H54 (cell line): ENCODE measurements around the gene ACER3.
"Not testable (repeated sequence)": the region's sequence is repeated elsewhere in the genome, so short reads cannot be mapped to it uniquely, and the experiment has no call there.

Experiments used
- DNase-seq: peaks from one replicate; pipeline ENCODE4 v3.0.0; 2011; ENCODE audit warnings: low spot score, mixed read lengths; ENCODE audit not compliant: insufficient read length
- FAIRE-seq: peaks from 3 replicates; lab custom pipeline; 2011; peaks lifted over from hg19 to GRCh38; lab: Jason Lieb, UNC
- POLR2A ChIP-seq: IDR thresholded peaks from 2 replicates; pipeline ENCODE4 v1.6.1; 2011; ENCODE audit warnings: low read depth, mild to moderate bottlenecking, low read length

ACER3 gene

DNA sequence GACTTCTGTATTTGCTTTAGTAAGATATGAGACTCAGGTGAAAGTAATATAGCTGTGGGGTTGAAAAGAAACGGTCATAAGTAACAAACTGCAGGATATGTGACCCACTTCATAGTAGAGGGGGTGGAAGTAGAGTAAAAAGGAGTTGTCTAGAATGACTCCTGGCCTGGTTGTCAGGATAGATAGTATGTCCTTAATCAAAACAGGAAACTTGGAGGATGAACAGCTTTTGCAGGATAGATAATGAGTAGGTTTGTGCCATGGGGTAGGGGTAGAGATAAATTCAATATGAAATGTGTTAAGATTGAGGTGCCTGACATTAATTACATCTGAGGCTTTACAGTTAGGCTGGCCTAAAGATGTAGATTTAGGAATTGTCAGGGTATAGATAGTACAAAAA, 126.5 kb downstream of the ACER3 start:
- TF ChIP-seq POLR2A = no peak
- no peak for FAIRE-seq
- no peak for DNase-seq

DNA sequence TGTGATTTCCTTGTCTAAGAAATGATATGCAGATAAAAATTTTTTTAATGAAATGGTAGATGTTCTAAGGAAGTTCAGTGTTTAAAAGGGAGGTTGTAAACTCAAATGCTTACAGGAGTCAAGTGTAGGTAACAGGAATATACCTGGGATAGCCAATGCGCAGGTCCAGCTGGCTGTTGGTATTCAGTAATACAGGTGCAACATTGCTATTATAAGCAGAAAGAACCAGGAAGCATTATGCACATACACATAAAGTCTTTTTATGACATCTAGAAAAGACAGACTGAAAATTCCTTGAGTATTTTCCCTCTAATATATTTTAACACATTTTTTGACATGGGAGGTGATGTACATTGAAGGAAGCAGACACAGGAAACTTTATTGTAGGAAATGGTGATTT, 129.9 kb downstream of the ACER3 start:
- TF ChIP-seq POLR2A = no peak
- no peak for FAIRE-seq
- no peak for DNase-seq

DNA sequence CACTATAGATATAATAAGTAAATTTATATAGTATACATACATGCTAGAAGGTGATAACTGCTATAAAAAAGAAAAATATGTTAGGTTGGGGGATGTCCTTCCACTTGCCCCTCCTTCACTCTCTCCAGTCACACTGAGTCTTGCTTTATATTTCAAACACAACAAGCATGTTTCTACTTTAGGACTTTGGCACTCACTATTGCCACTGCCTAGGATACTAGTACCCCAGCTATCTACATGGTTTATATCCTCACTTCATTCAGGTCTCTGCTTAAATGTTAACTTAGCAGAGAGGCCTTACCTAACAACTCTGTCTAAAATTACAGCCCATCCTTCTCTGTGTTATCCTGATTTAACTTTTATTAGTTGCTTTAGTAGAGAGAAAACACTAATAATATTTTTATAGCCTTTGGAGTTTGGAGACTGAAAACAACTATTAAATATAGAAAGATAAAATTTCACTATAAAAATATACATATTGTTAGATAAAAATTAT, 134.4 kb downstream of the ACER3 start:
- FAIRE-seq (no peak), DNase-seq (no peak)
- no peak for TF ChIP-seq POLR2A

- TF ChIP-seq POLR2A = no peak
- DNase-seq = no peak
- FAIRE-seq = no peak
These were observed 136.8 kb downstream of the ACER3 start for GRCh38 chr11:76997512-76997911.

DNA sequence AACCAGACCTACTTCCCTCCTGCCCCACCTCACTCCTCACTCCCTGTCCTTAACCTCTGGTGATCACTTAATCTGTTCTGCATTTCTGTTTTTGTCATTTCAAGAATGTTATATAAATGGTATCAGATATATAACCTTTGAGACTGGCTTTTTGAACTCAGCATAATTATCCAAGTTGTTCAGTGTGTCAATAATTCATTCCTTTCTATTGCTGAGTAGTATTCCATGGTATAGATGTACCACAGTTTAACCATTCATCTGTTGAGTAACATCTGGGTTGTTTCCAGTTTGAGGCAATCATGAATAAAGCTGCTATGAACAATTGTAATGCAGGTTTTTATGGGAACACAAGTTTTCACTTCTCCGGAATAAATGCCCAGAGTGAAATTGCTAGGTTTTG, 138.9 kb downstream of the ACER3 start:
- TF ChIP-seq POLR2A = no peak
- FAIRE-seq (peak; percentile 69), DNase-seq (no peak)

DNA sequence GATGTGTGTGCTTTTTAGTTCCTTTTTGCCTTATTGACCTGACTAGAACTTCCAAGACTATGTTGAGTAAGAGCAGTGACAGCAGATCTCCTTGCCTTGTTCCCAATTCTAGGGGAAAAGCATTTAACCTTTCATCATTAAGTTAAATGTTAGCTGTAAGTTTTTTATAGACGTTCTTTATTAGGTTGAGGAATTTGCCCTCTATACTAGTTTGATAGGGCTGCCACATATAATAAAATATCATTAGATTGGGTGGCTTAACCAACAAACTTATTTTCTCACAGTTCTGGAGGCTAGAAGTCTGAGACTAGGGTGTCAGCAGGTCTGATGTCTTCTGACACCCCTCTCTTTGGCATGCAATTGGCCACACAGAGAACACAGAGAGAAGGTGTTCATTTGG, 140.9 kb downstream of the ACER3 start:
- DNase-seq (no peak), FAIRE-seq (no peak)
- no peak for TF ChIP-seq POLR2A

DNA sequence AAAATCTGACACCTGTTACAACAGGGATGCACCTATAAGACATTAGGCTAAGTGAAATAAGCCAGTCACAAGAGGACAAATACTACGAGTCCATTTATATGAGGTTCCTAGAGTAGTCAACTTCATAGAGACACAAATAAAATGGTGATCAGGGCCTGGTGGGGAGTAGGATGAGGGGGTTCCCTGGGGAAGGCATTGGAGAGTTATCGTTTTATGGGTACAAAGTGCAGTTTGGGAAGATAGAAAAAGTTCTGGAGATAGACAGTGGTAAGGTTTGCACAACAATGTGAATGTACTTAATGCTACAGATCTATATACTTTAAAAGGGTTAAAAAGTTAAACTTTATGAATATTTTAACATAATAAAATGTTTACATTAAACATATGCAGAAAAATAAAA, 142.1 kb downstream of the ACER3 start:
- no peak for TF ChIP-seq POLR2A
- DNase-seq = no peak
- FAIRE-seq = no peak

DNA sequence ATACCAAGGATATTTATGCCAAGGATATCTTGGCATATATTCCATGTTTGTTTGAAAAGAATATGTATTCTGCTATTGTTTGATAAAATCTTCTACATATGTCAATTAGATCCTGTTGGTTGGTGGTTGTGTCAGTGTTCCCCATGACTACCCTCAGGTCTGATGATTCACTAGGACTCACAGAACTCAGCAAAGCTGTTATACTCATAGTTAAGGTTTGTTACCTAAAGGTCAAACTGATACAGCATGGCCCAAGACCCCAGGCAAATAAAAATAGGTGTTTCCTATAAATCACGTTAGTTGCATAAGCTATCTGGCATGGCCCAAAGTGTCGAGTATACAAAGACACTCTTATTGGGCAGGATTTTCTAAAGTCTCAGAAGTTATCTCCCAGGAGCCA, 143.2 kb downstream of the ACER3 start:
- DNase-seq = no peak
- peak; percentile 81 for FAIRE-seq
- no peak for TF ChIP-seq POLR2A

DNA sequence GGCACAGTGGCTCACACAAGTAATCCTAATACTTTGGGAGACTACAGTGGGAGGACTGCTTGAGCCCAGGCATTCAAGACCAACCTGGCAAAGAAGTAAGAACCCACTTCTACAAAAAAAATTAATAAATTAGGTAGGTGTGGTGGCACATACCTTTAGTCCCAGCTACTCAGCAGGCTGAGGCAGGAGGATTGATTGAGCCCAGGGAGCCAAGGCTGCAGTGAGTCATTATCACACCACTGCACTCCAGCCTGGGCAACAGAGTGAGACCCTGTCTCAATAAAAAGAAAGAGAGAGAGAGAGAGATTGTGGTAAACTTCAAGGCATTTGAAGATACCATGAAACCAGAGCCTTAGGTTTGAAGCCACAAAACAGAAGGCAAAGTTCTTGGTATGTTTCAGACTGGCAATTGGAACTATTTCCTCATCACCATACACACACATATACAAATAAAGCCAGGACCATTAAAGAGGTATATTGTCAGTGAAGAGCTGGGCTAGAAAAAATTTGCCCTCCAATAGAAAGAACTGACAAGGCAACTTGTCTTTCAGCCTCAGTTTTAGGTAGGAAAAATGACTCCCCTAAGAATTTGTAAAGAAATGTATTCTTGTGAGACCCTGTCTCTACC, 148.9 kb downstream of the ACER3 start:
- DNase-seq (no peak), FAIRE-seq (no peak)
- no peak for TF ChIP-seq POLR2A

DNA sequence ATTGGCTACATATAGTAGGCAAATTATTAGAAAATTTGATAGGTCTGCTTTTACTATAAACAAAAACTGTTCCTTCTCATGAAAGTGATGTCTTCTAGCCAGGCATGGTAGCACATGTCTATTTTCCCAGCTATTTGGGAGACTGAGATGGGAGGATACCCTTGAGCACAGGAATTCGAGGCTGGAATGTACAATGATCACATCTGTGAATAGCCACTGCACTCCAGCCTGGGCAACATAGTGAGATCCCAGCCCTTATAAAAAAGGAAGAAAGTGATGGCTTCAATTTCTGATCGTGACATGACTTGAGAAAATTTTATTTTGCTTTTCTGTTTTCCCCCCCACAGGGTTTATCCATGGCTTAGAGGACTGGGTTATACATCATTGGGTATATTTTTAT, 154.0 kb downstream of the ACER3 start:
- DNase-seq (no peak), FAIRE-seq (peak; percentile 20)
- TF ChIP-seq POLR2A = no peak

GRCh38 chr11:77018396-77018924, 157.7 kb downstream of the ACER3 start:
- not testable (repeated sequence) for FAIRE-seq, DNase-seq

DNA sequence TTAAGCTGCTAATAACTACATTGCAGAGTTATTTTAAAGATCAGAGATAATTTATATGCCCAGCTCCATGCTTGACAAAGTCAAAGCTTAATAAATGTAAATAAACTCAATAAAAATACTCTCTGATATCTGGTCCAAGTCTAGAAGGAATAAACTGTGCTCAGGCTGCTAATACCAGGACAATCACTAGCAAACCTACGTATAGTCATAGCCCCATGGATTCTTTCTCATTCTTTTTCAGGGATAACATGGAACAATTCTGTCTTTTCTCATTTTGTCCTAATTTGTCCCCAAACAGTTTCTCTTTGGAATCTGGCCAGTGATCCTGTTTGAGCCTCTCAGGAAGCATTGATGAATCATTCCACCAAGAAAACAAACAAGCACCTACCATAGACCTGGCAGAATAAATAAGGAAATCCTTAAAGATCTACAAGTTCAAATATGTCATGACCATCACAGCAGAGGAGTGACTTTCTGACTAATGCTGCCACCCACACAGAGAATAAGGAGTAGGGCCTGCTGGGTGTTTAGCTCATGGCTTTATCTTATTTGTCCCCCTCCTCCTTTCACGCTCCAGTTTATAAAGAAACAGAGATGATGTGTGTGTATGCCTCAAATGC, 159.4 kb downstream of the ACER3 start:
- FAIRE-seq (peak; percentile 67), DNase-seq (no peak)
- no peak for TF ChIP-seq POLR2A

GRCh38 chr11:77020734-77021133, 160.0 kb downstream of the ACER3 start:
- TF ChIP-seq POLR2A = no peak
- no peak for FAIRE-seq

DNA sequence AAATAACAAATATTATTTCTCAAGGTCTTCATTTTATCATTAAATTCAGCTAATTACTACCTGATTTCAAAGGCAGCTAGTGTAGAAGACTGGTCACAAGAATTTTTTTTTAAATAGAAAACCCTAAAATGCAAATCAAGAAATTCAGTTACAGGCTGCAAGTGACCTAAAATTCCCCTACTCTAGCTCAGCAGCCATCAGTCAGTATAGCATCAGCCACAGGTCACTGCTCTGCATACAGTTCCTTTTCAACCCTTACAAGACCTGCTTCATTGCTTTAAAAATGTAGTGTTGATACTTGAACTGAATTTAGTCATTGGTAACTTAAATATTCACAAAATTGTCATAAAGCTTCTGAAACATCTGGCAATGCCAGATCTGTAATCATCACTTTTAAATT, 164.0 kb downstream of the ACER3 start:
- no peak for FAIRE-seq
- no peak for DNase-seq
- no peak for TF ChIP-seq POLR2A

More at GRCh38 chr11:77020734-77021133, 160.0 kb downstream of the ACER3 start:
- no peak for DNase-seq

GRCh38 chr11:77026221-77026620, 165.5 kb downstream of the ACER3 start:
- TF ChIP-seq POLR2A = no peak
- FAIRE-seq (no peak), DNase-seq (no peak)
